Subcutaneous adipose tissue (tissue), 4 donors: Measurements from ENCODE around the gene MYLK3. TPM values are rescaled to one million over a fixed set of nuclear protein-coding genes. Genes with fewer than 3 reads are reported as not detected.

Experiments used
- total RNA-seq, 4 donors: library from RNA; depleted of rRNA; stranded (reverse); fragments of >200 nt; gene quantifications; one replicate each; pipeline ENCODE4 v1.1.0, GENCODE V29; 2016
- TF ChIP-seq, protein P1 (sequence below): fragments of 450-650 bp; IDR thresholded peaks from one replicate; pipeline ENCODE4 v1.5.1; 2016; ENCODE audit warnings: low read depth, mild to moderate bottlenecking, control low read depth, antibody characterized with exemption, moderate library complexity

MYLK3 gene
- total RNA-seq, 4 donors from 2014 or later: 0.17 to 2.6 (median 0.49) TPM

DNA sequence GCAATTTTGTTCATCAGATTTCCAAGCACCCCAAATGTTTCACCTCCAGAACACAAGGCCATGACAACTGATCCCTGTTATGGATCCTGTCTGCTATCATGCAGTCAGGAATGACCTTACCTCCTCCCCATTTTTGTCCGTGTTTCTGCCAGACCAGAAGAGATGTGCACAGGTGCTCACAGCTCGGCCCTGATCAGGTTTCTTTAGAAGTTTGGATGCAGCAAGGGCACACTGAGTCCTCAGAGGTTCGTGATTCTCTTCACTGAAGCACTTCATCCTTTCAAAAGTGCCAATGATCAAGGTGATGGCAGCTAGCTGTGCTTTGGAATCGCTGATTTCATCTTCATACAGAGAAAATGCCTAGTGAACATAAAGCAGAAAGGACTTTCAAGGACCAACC, 86.0 kb downstream of the MYLK3 start:
- TF ChIP-seq, protein P1, sequence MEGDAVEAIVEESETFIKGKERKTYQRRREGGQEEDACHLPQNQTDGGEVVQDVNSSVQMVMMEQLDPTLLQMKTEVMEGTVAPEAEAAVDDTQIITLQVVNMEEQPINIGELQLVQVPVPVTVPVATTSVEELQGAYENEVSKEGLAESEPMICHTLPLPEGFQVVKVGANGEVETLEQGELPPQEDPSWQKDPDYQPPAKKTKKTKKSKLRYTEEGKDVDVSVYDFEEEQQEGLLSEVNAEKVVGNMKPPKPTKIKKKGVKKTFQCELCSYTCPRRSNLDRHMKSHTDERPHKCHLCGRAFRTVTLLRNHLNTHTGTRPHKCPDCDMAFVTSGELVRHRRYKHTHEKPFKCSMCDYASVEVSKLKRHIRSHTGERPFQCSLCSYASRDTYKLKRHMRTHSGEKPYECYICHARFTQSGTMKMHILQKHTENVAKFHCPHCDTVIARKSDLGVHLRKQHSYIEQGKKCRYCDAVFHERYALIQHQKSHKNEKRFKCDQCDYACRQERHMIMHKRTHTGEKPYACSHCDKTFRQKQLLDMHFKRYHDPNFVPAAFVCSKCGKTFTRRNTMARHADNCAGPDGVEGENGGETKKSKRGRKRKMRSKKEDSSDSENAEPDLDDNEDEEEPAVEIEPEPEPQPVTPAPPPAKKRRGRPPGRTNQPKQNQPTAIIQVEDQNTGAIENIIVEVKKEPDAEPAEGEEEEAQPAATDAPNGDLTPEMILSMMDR: no peak

DNA sequence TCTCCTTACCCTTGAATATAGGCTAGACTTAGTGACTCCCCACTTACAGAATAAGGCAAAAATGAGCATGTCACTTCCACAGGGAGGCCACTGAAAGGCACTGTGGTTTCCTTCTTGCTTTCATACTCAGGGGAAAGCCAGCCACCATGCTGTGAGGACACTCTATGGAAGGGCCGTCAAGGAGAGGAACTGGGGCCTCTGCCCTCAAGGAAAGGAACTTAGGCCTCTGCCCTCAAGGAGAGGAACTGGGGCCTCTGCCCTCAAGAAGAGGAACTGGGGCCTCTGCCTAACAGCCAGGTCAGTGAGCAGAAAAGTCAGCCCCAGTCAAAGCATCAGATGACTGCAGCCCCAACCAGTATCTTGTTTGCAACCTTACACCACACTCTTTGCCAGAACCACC, 89.2 kb downstream of the MYLK3 start:
- TF ChIP-seq, protein P1: no peak

Other genes with a start within 250 kb of the MYLK3 start
- 1 to 10 TPM in 3 of 4 donors, under 1 TPM in 1; 0.57 to 2.4 (median 1.3) TPM for gene SHCBP1, start 127.0 kb downstream of the MYLK3 start, total RNA-seq
- 10 to 100 TPM; 70.8 to 98.3 (median 92.9) TPM for gene VPS35, start 59.2 kb downstream of the MYLK3 start, total RNA-seq
- gene ORC6, start 58.7 kb downstream of the MYLK3 start, total RNA-seq: 1 to 10 TPM; 1.1 to 2.4 (median 2.0) TPM
- 1 to 10 TPM; 2.6 to 6.8 (median 5.1) TPM for gene C16orf87, start 82.8 kb upstream of the MYLK3 start, total RNA-seq
- gene GPT2, start 136.0 kb upstream of the MYLK3 start, total RNA-seq: 100 to 1,000 TPM in 1 of 4 donors, 10 to 100 TPM in 3; 35.5 to 291 (median 52.1) TPM
- 10 to 100 TPM; 48.8 to 58.8 (median 54.1) TPM for gene DNAJA2, start 225.3 kb upstream of the MYLK3 start, total RNA-seq